ENCODE results near the gene IFI30. TPM values are rescaled to one million over a fixed set of nuclear protein-coding genes. Genes with fewer than 3 reads are reported as not detected.

The IFI30 gene
- total and polyA plus RNA-seq, 2 donors (not counting 1 experiment from before 2014, with no cell fraction given), result 8.8 to 50.9 TPM

DNA sequence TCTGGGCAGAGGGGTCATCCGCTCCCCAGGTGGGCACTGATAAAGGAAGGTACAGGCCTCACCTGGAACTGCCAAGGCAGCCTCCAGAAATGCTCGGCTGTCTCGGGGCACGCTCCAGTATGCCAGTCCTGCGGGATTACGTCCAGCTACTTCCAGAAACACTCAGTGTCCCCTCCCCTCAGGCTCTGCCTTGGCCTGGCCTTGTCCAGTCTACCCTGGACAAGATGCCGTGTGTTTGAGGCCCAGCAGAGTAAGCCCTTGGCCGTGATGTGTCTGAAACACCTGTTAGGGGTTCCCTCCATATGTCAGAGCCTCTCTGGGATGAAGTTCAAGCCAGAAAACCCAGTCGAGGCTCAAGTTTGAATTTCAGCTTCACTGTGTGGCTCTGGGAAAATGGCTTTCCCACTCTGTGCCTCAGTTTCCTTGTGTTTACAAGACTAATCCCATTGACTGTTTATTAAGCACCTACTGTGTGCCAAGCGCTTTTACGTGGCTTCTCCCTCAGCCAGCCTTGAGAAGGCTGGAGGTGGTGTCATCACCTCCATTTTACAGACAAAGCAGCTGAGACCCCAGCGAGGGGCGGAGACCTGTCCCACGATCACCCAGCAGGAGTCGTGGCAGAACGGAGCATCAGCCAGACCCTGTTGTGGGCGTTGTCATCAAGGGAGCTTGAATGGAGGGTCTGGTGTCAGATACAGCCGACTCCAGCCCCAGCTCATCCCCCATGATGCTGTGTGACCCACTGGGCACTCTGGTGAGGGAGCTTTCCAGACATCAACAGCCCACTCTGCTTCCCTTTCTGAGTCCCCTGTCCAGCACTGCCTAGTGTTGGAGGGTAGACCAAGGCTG, 22.6 kb upstream of the IFI30 start:
- Histone ChIP-seq H3K4me2 (ENCODE audit: extremely low read depth, insufficient read depth, low read length) (peak overlapping the region; percentile 77), H3K9me3 (ENCODE audit: control insufficient read depth, insufficient read depth, low read depth, low read length) (no peaks in the 10 kb centered on the region), H3K9ac (ENCODE audit: insufficient read depth, low read length) (no peak overlapping the region), H2AFZ (ENCODE audit: low read length) (no peak overlapping the region), H3K4me1 (ENCODE audit: control insufficient read depth, extremely low read depth, insufficient read depth, low read length) (peaks cover 11% of the 10 kb centered on the region), H4K20me1 (ENCODE audit: control insufficient read depth, extremely low read depth, insufficient read depth, low read length) (no peaks in the 10 kb centered on the region), H3K79me2 (ENCODE audit: control insufficient read depth, insufficient read depth, low read length) (peaks cover 15% of the 10 kb centered on the region), H3K36me3 (ENCODE audit: control insufficient read depth, insufficient read depth, low read length) (peaks cover 10% of the 10 kb centered on the region), H3K4me3 (replicated peaks in 1 of 4; ENCODE audit: control extremely low read depth in 1 of 4, insufficient read depth in 1 of 4, low read depth in 3 of 4, low read length in 4 of 4) (no peak overlapping the region), H3K27me3 (ENCODE audit: control insufficient read depth, insufficient read depth, low read length) (no peaks in the 10 kb centered on the region), H3K27ac (ENCODE audit: insufficient read depth, low read length) (peak overlapping the region; percentile 97)
- no peak for TF ChIP-seq EZH2 (IDR thresholded peaks at IDR 0.05; ENCODE audit: low read length, missing control alignments)
- TF ChIP-seq, protein P1, sequence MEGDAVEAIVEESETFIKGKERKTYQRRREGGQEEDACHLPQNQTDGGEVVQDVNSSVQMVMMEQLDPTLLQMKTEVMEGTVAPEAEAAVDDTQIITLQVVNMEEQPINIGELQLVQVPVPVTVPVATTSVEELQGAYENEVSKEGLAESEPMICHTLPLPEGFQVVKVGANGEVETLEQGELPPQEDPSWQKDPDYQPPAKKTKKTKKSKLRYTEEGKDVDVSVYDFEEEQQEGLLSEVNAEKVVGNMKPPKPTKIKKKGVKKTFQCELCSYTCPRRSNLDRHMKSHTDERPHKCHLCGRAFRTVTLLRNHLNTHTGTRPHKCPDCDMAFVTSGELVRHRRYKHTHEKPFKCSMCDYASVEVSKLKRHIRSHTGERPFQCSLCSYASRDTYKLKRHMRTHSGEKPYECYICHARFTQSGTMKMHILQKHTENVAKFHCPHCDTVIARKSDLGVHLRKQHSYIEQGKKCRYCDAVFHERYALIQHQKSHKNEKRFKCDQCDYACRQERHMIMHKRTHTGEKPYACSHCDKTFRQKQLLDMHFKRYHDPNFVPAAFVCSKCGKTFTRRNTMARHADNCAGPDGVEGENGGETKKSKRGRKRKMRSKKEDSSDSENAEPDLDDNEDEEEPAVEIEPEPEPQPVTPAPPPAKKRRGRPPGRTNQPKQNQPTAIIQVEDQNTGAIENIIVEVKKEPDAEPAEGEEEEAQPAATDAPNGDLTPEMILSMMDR (conservative IDR thresholded peaks at IDR 0.05 in 1 of 2, IDR thresholded peaks at IDR 0.05 in 1 of 2; ENCODE audit: low read depth in 1 of 2, low read length in 2 of 2), result no peak
- DNase-seq (ENCODE audit: low read depth in 2 of 2), result no peak

DNA sequence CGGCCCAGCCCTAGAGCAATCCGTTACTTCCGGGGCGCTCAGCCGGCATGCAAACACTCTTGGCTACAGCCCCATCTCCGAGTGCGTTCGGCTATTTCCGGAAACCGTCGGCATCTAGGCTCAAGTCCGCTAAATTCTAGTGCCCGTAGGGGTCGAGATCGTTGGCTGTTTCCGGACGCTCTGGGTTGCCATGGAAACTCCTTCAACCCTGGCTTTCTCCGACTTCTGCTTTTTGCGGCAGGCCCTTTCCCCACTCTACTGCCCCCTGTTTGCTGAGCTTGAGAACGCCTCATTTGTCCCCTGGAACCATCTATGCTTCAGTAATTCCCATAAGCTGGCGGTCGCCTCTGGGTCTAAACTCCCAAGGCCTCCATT, 21.2 kb upstream of the IFI30 start:
- no peaks in the 10 kb centered on the region for H3K27me3 ChIP-seq (ENCODE audit: control insufficient read depth, insufficient read depth, low read length)
- peak overlapping the region; percentile 97 for H3K27ac ChIP-seq (ENCODE audit: insufficient read depth, low read length)
- peak overlapping the region; percentile 99 for H3K4me2 ChIP-seq (ENCODE audit: extremely low read depth, insufficient read depth, low read length)
- peaks cover 15% of the 10 kb centered on the region for H3K79me2 ChIP-seq (ENCODE audit: control insufficient read depth, insufficient read depth, low read length)
- H3K36me3 ChIP-seq (ENCODE audit: control insufficient read depth, insufficient read depth, low read length), result peaks cover 7% of the 10 kb centered on the region
- no peak for TF ChIP-seq EZH2 (IDR thresholded peaks at IDR 0.05; ENCODE audit: low read length, missing control alignments)
- TF ChIP-seq, protein P1 (conservative IDR thresholded peaks at IDR 0.05 in 1 of 2, IDR thresholded peaks at IDR 0.05 in 1 of 2; ENCODE audit: low read depth in 1 of 2, low read length in 2 of 2), result peak; percentile 49 to 79
- H4K20me1 ChIP-seq (ENCODE audit: control insufficient read depth, extremely low read depth, insufficient read depth, low read length), result no peaks in the 10 kb centered on the region
- no peaks in the 10 kb centered on the region for H3K9me3 ChIP-seq (ENCODE audit: control insufficient read depth, insufficient read depth, low read depth, low read length)
- H2AFZ ChIP-seq (ENCODE audit: low read length), result peak overlapping the region; percentile 95
- peak overlapping the region; percentile 61 to 78 (median 71) for H3K4me3 ChIP-seq (replicated peaks in 1 of 4; ENCODE audit: control extremely low read depth in 1 of 4, insufficient read depth in 1 of 4, low read depth in 3 of 4, low read length in 4 of 4)
- peak; percentile 93 to 98 for DNase-seq (ENCODE audit: low read depth in 2 of 2)
- H3K9ac ChIP-seq (ENCODE audit: insufficient read depth, low read length), result peak overlapping the region; percentile 89
- peaks cover 17% of the 10 kb centered on the region for H3K4me1 ChIP-seq (ENCODE audit: control insufficient read depth, extremely low read depth, insufficient read depth, low read length)

DNA sequence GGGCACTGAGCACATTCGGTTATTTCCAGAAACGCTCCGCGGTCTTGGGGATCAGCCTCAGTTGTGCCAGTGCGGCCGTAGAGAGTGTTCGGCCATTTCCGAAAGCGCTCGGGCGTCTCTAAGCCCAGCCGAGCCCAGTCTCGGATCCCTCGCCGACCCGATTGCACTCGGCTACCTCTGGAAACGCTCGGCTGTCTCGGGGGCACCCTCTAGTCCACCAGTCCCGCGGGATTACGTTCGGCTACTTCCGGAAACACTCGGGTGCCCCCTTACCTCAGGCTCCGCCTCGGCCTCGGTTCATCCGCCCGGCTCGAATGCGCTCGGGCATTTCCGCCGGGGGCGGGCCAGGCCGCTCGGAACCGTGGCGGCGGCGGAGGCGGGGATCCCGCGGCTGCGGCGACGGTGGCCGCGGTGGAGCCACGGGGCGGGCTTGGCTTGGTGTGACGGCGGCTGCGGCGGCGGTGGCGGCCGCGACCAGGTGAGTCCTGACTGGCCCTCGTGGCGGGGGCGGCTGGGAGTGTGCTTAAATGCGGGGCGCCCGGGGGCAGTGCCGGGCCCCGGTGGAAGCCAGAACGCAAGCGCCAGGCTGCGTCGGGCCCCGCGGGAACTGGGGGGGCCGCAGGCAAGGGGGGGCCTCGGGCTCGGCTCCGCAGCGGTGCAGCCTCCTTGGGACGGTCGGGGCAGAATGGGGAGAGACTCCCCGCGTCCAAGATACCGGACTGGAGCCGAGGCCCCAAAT, 20.6 kb upstream of the IFI30 start, which contains the start of gene PIK3R2:
Gene PIK3R2 (plus strand): TSS at position 347 of the 739 bp plus-strand sequence. CDS start 2,717 bp downstream, outside the sequence.
- Histone ChIP-seq H3K27me3 (ENCODE audit: control insufficient read depth, insufficient read depth, low read length) (no peaks in the 10 kb centered on the region), H3K79me2 (ENCODE audit: control insufficient read depth, insufficient read depth, low read length) (peaks cover 15% of the 10 kb centered on the region), H2AFZ (ENCODE audit: low read length) (peak within 1 kb of the TSS; percentile 95), H3K4me3 (replicated peaks in 1 of 4; ENCODE audit: control extremely low read depth in 1 of 4, insufficient read depth in 1 of 4, low read depth in 3 of 4, low read length in 4 of 4) (peak within 1 kb of the TSS; percentile 78 to 87 (median 86)), H3K36me3 (ENCODE audit: control insufficient read depth, insufficient read depth, low read length) (peaks cover 7% of the 10 kb centered on the region), H3K9me3 (ENCODE audit: control insufficient read depth, insufficient read depth, low read depth, low read length) (no peaks in the 10 kb centered on the region), H3K4me1 (ENCODE audit: control insufficient read depth, extremely low read depth, insufficient read depth, low read length) (peaks cover 18% of the 10 kb centered on the region), H3K27ac (ENCODE audit: insufficient read depth, low read length) (peak within 1 kb of the TSS; percentile 97), H3K4me2 (ENCODE audit: extremely low read depth, insufficient read depth, low read length) (peak within 1 kb of the TSS; percentile 99), H4K20me1 (ENCODE audit: control insufficient read depth, extremely low read depth, insufficient read depth, low read length) (no peaks in the 10 kb centered on the region), H3K9ac (ENCODE audit: insufficient read depth, low read length) (peak within 1 kb of the TSS; percentile 89)
- DNase-seq (ENCODE audit: low read depth in 2 of 2), result peak; percentile 94 to 99
- no peak for TF ChIP-seq EZH2 (IDR thresholded peaks at IDR 0.05; ENCODE audit: low read length, missing control alignments)
- TF ChIP-seq, protein P1 (conservative IDR thresholded peaks at IDR 0.05 in 1 of 2, IDR thresholded peaks at IDR 0.05 in 1 of 2; ENCODE audit: low read depth in 1 of 2, low read length in 2 of 2), result no peak

All from fibroblast of lung (primary cell).